Right lung (tissue), 10 donors: ENCODE results near the gene DMAC1. TPM values are rescaled to one million over a fixed set of nuclear protein-coding genes. Genes with fewer than 3 reads are reported as not detected.

ENCODE experiments used
- DNase-seq, 2 donors: peaks; one replicate each; pipeline ENCODE4 v3.0.0-alpha.2; 2013
- long read RNA-seq, 8 donors: transcript quantifications; one replicate each; lab custom pipeline, GENCODE V29; 2026
- polyA plus RNA-seq, 5 donors: library from polyadenylated mRNA; unstranded; fragments of 120-200 nt; gene quantifications; one replicate each; pipeline versions ENCODE4 v1.2.1 to v1.2.3, GENCODE V29; 2013; ENCODE audit warnings: inconsistent platforms in 1 of 5, low replicate concordance in 1 of 5; ENCODE audit not compliant: insufficient read length in 5 of 5, insufficient read depth in 1 of 5

DMAC1 gene
- polyA plus RNA-seq = 10 to 100 TPM; 65.8 to 84.3 (median 73.1) TPM
- long read RNA-seq, donor 1, transcript DMAC1-201 (2 exons, 2,755 nt) = major isoform, 173 of 205 reads
- long read RNA-seq, donor 1, partial matches to known transcripts = 0 of 205 reads
- long read RNA-seq, donor 1, other reads (novel, unspliced or antisense) = 32 of 205 reads
- long read RNA-seq, donor 2, transcript DMAC1-201 (2 exons, 2,755 nt) = major isoform, 75 of 96 reads
- long read RNA-seq, donor 2, partial matches to known transcripts = 16 of 96 reads
- long read RNA-seq, donor 2, other reads (novel, unspliced or antisense) = 5 of 96 reads
- long read RNA-seq, donor 3, transcript DMAC1-201 (2 exons, 2,755 nt) = major isoform, 101 of 109 reads
- long read RNA-seq, donor 3, partial matches to known transcripts = 0 of 109 reads
- long read RNA-seq, donor 3, other reads (novel, unspliced or antisense) = 8 of 109 reads
- long read RNA-seq, donor 4, transcript DMAC1-201 (2 exons, 2,755 nt) = major isoform, 77 of 84 reads
- long read RNA-seq, donor 4, partial matches to known transcripts = 0 of 84 reads
- long read RNA-seq, donor 4, other reads (novel, unspliced or antisense) = 7 of 84 reads
- long read RNA-seq, donor 5, transcript DMAC1-201 (2 exons, 2,755 nt) = major isoform, 180 of 213 reads
- long read RNA-seq, donor 5, partial matches to known transcripts = 10 of 213 reads
- long read RNA-seq, donor 5, other reads (novel, unspliced or antisense) = 23 of 213 reads
- long read RNA-seq, donor 6, transcript DMAC1-201 (2 exons, 2,755 nt) = major isoform, 123 of 133 reads
- long read RNA-seq, donor 6, partial matches to known transcripts = 0 of 133 reads
- long read RNA-seq, donor 6, other reads (novel, unspliced or antisense) = 10 of 133 reads
- long read RNA-seq, donor 7, transcript DMAC1-201 (2 exons, 2,755 nt) = major isoform, 76 of 93 reads
- long read RNA-seq, donor 7, partial matches to known transcripts = 6 of 93 reads
- long read RNA-seq, donor 7, other reads (novel, unspliced or antisense) = 11 of 93 reads
- long read RNA-seq, donor 8, transcript DMAC1-201 (2 exons, 2,755 nt) = major isoform, 45 of 52 reads
- long read RNA-seq, donor 8, partial matches to known transcripts = 0 of 52 reads
- long read RNA-seq, donor 8, other reads (novel, unspliced or antisense) = 7 of 52 reads

- DNase-seq = peak; percentile 79 to 81
Observed at GRCh38 chr9:7799234-7799943, at the start of gene DMAC1. Gene DMAC1, minus strand, starts transcription at chr9:7799778. Its CDS starts 44 bp downstream, at chr9:7799734.

DNA sequence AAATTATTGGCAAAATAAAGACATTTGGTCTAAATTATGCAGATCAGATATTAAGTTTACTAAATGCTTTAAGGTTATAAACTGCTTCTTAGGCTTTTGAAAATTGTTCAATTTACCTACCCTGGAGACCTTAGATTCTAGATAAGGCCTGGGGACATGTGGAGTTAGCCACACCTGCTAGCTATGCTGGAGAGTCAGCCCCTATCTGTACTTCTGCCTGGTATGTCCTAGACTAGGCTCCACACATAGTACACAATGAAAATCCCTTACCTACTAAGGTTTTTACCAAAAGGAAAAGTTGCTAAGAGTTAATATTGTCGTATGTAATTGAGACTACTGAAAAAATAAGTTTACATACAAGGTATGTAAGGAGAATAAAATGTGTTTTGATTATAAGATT, 49.8 kb upstream of the DMAC1 start:
- DNase-seq = no peak

GRCh38 chr9:7848498-7848897, 48.9 kb upstream of the DMAC1 start:
- DNase-seq = no peak

GRCh38 chr9:7844242-7844641, 44.7 kb upstream of the DMAC1 start:
- DNase-seq = no peak

DNA sequence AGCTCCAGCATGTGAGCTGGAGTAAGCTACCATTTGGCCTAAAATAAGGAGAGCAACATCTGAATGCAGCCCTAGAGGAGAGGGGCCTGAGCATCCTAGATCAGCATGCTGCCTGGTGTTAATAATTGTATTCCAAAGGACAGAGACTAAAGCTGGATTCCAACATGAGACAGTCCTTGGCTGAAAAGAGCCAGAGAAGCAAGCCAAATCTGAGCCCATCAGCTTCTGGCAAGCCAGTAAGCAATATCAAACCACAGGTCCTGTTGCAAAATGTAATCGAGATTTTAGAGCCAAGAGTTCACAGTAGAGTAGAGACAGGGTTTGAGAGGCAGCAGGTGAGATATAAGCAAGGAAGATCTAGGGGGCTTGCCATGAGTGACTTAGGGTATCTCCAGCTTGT, 42.3 kb upstream of the DMAC1 start:
- DNase-seq = no peak

DNA sequence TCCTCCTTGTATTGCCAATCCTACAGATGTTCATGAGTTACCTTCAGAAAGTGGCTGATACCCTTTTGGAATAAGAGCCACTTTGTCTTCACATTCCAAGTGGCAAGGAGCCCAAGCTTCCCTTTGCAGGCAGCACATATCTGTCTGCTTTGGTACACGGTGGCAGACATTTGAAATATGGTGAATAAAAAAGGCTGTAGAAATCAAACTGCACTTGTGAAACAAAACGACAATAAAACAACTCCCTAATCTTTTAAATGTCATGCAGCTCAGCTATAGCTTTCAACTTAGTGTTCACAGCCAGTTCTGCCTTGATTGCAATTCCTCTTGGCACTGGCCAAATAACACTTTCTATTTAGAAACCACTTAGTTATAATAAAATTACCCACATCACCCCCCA, 35.0 kb upstream of the DMAC1 start:
- no peak for DNase-seq

- no peak for DNase-seq
Observed at GRCh38 chr9:7828334-7828733, 28.8 kb upstream of the DMAC1 start.

GRCh38 chr9:7827792-7828191, 28.2 kb upstream of the DMAC1 start:
- no peak for DNase-seq

DNA sequence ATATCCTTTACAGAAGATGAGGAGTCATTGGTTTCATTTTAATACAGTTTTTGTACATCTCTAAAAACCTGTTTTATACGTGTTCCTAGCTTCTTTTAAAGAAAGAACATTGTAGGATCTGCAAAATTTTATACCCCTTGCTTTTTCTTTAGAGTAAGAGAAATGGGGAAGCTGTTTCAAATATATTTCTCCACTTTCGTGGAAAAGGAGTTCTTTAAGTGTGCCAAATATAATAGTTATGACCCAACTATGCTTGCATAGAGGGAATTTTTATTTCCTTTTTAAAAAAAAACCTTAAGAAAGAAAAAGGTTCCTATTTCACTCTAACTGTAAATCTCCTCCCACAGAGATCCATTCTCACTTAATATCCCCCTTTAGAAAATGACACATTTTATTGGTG, 27.5 kb upstream of the DMAC1 start:
- no peak for DNase-seq

DNA sequence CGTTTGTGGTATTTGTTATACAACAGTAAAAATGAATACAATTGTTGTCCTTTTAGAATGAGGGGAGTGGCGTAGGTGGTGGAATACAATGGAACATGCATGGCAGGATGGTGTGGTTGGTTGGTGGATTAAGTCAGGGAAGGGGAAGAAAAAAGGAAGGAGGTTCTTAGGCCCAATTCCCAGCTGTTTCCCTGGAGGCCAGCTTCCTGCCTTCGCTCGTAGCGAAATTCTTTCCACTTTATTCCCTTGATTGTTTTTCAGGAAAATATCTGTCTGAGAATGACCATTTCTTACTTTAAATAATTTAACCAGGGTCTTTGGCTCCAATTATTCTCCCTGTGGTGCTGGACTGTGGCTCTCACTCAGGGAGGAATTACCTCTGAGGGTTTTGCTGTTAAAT, 24.1 kb upstream of the DMAC1 start:
- no peak for DNase-seq

- DNase-seq = no peak
Observed at GRCh38 chr9:7819984-7820383, 20.4 kb upstream of the DMAC1 start.

DNA sequence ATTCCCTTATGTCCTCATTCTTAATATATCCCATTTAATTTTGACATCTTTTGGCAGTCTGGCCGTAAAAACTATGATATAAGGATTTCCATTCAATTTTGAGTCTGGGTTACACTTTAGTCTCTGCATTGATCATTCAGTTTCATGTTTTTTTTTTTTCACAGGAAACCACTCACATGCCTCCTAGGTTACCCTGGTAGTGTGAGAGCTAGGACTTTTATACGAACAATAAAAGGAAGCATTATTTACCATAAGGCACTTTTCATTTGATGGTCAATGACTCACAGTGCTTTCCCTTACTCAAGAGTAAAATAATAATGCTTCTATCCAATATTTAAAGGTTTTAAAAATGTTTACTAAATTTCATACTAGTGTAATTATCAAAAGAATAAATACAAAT, 16.4 kb upstream of the DMAC1 start:
- no peak for DNase-seq

DNA sequence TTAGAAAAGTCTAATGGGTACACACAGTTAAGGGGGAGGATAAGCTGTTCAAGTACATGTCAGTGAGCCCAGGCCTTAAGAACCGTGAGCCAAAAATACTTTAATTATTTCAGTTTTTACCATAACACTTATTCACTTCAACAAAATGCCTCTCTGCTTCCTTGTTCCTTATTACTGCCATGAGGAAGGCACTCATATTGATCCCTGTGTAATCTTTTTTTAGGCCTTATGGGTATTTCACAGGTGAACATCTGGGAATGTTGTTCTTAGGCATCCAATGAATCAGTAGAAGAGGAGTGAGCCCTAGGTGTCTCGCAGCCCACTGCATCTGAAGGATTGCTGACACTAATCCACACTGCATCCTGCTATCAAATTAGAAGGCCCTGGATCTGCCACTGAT, 13.5 kb upstream of the DMAC1 start:
- DNase-seq = no peak

GRCh38 chr9:7811677-7812076, 12.1 kb upstream of the DMAC1 start:
- no peak for DNase-seq

DNA sequence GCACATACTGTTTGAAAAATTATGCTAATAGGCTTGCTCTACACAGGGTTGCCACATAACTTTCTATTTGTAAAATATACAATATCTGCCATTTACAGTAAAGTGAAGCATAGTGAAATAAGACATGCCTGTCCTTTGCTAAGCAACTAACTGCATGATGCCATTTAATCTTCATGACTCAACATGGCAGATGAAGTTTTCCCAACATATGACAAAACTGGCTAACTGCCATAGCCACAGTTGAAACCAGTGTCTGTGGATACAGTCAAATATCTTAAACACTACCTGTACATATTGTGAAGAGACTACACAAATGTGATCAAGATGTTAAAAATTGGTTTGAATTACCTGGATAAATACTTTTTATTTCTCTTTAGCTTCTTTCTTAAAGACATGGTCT, 3.1 kb upstream of the DMAC1 start:
- DNase-seq = no peak

GRCh38 chr9:7799944-7800285, 337 bp upstream of the DMAC1 start:
- no peak for DNase-seq

DNA sequence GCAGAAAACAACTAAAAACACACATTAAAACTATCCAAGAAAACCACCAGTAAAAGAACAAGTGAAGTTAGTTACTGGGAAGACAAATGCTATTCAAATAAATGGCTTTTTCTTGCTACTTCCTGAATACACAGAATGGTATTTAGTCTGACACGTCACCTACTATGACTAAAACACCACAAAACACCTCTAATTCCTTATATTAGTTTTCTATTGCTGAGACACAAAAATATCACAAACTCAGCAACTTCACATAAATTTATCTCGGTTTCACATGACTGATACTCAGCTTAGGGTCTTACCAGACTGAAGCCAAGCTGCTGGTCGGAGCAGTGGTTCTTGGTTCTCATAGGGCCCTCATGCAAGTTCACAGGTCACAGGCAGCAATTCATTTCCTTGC, 5.4 kb downstream of the DMAC1 start:
- no peak for DNase-seq

GRCh38 chr9:7791394-7791793, 8.2 kb downstream of the DMAC1 start:
- no peak for DNase-seq

- DNase-seq = no peak
Observed at GRCh38 chr9:7790819-7791182, 8.8 kb downstream of the DMAC1 start.

DNA sequence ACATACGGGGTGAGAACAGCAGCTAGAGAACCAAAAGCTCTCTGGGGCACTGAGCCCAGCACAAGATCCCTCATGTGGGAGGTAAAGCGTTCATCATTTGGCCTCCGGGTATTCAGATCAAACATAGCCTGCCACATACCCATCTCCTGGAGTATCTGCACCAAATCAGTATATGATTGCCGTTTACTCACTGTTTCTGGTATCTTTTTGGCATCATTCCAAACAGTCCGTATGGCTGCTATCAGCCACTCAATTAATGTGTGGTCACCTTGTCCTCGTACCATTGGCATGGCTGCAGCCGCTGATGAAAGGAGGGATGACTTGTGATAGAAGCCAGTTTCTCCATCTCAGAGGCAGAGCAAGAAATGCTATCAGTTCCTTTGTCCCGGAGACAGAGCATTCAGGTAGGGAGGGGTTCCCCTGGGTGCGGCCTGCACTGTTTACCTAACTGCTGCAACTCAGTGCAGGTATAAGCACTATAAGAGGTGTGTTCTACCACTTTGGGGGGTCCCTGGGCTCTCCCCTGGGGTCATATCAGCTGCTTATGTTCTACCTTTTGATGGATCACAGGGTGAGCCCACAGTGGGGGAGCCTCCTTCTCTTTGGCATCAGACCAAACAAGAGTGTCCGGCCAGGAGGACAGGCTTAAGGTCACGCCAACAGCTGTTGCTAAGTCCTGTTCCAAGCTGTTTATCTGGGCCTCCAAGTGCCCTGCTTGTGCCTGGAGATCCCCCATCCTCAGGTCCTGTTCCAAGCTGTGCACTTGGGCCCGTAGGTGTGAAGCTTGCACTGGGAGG, 9.4 kb downstream of the DMAC1 start:
- no peak for DNase-seq

DNA sequence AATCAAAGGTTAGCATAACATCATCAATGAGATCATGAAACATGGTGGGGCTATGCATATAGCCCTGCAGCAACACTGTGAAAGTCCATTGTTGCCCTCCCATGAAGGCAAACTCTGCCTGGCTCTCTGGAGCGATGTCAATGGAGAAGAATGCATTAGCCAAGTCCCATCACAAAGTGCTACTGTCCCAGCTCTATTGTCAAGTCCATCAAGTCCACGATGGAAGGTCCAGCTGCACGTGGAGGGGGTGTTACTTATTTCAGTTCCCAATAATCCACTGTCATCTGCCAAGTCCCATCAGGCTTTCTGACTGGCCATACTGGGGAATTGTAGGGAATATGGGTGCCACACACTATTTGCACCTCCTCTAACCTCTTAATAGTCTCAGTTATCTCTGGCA, 10.8 kb downstream of the DMAC1 start:
- DNase-seq = no peak
